ENCODE results near the gene GRAP.
A peak's percentile ranks its signal among the peaks of the same experiment; 100 is the strongest.

Gene GRAP

DNA sequence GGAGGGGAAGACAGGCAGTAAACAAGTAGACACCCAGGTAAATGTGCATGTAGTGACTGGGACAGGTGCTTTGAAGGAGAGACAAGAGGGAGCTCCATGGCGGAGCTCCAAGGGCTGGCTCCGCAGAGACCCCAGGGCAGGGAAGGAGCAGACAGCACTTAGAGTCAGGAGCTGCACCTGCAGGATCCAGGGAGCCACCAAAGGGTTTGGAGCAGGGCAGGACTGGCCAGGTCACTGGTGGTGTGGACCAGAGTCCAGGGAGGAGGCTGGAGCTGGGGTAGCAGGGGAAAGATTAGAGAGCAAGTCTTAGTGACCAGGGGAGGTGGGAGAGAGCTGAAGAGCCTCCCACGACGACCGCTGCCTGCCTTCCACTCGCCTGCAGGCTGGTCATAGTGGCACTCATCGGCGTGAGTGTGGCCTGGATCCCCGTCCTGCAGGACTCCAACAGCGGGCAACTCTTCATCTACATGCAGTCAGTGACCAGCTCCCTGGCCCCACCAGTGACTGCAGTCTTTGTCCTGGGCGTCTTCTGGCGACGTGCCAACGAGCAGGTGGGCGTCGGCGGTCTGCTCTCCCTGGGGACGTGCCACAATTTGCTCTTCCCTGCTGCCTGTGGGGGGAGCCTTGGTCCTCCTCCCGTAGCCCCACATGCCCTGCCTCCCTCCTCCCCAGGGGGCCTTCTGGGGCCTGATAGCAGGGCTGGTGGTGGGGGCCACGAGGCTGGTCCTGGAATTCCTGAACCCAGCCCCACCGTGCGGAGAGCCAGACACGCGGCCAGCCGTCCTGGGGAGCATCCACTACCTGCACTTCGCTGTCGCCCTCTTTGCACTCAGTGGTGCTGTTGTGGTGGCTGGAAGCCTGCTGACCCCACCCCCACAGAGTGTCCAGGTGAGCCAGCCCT lies 27.5 kb downstream of the GRAP start:
- no peak overlapping the region for H3K27ac ChIP-seq
- DNase-seq (ENCODE audit: low read depth, low spot score) = no peak

DNA sequence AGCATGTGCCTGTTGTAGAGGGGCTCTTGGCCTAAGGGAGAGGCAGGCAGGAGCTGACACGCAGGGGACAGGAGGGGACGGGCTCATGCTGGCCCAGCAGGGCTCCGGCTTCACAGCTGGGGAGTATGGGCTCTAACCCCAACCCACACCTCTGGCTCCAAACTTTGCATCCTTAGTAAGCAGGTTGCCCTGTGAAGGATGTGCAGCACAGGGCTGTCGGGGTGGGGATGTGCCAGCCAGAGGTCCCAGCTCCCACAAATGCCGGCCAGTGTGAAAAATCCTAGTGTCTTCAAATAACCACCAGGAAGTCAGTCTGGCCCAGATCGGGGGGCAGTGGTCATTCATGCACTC lies 28.2 kb downstream of the GRAP start:
- DNase-seq (ENCODE audit: low read depth, low spot score) = no peak
- H3K27ac ChIP-seq = no peak overlapping the region

DNA sequence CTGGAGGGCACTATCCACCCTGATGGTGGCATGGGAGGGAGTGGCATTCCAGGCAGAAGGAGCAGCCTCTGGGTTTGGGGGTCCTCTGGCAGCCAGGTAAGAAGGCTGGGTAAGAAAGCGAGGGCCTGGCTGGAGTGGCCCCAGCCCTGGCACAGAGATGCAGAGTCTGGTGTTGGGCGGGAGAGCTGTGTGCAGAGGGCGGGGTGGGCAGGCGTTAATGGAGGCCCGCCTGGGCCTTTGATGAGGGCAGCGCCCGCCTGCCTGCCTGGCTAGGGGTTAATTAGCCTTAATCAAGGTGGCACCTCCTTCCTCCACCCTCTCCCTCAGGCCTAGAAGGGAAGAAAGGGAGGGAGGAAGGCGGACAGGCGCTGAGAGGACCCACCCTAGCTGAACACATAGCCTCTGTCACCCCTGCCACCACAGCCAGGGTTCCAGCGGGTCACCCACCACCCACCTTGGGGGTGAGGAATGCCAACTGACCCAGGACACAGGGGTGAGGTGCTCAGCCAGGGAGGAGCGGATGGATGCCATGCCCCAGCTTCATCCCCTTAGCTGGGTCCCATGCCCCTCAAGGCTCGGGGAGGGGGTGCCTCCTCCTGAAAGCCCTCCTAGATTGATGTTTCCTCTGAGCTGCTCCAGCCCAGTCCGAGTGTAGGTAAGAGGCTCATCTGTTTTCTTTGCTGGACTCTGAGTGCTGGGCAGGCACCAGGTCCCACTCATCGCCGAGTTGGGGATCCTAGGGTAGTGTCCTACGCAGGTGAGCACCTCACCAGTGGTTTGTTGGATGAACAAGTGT lies 28.8 kb downstream of the GRAP start:
- no peak for DNase-seq (ENCODE audit: low read depth, low spot score)
- no peak overlapping the region for H3K27ac ChIP-seq

DNA sequence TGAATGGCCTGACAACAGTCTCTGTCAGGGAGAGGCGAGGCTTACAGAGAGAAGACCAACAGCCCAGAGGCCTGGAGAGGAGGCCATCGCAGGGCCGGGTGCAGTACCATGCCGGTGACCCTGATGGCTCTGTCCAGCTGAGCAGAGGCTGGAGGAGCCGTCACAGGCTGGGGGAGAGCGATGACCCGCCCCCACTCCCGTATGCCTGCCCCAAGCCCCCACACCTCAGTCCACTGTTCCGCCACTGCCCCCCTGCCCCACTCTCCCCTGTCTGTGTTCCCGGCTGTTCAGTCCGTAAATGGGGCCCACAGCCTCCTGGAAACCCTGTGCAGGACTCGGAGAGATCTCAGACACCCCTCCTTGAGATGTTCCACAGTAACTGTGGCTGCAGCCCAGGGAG lies 29.4 kb downstream of the GRAP start:
- H3K27ac ChIP-seq = no peak overlapping the region
- DNase-seq (ENCODE audit: low read depth, low spot score) = no peak

DNA sequence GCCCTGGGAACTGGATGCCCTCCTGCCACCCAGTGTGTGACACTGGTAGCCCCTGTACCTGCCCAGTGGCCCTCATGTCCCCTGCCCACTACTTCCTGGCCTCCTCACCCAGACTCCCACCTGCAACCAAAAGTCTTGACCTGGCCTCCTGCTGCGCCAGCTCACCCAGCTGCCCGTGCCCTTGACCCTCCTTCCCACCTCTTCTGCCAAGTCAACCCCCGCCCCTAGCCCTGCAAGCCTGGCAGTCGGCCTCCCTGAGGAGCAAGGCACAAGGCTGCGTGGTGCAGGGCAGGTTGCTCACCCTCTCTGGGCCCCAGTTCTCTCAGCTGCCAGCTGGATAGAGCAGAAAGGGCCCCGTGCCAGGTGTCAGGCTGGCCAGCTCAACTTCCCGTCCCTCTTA lies 29.9 kb downstream of the GRAP start:
- no peak overlapping the region for H3K27ac ChIP-seq

DNA sequence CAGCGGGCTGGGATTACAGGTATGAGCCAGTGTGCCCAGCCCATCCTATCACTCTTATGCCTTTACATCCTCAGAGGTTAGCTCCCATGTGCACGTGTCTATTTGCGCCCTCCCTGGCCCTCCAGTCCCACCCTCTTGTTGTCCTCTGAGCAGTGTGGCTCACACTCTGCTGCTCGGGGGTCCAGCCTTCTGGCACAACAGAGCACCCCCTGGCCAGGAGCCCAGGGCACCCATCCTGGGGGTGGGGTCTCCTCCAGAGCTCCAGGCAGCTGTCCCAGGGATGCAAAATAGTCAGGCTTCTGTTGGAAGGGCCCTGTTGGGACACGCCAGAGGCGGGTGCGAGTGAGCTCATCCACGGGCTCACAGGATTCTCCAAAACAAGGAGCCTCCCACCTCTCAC lies 30.5 kb downstream of the GRAP start:
- DNase-seq (ENCODE audit: low read depth, low spot score) = no peak
- H3K27ac ChIP-seq = no peak overlapping the region

More for the DNA sequence above, 29.9 kb downstream of the GRAP start:
- no peak for DNase-seq (ENCODE audit: low read depth, low spot score)

DNA sequence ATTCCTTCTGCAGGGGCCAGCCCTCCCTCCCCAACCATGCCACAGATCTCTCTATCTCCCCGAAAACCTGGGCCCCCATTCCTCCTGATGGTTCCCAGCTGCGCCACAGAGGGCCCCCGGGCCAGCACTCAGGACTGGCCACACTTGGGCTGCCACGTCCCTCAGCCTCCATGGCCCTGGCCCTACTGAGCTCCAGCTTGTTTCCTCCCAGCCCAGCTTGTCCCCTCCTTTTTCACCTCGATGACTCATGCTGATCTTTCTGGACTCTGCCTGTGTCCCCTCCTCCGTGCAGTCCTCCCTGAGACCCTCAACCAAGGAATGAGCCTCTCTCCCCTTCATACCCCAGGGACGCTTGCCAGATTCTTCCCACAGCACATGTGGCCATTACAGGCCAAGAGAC lies 31.3 kb downstream of the GRAP start:
- H3K27ac ChIP-seq = no peak overlapping the region
- no peak for DNase-seq (ENCODE audit: low read depth, low spot score)

DNA sequence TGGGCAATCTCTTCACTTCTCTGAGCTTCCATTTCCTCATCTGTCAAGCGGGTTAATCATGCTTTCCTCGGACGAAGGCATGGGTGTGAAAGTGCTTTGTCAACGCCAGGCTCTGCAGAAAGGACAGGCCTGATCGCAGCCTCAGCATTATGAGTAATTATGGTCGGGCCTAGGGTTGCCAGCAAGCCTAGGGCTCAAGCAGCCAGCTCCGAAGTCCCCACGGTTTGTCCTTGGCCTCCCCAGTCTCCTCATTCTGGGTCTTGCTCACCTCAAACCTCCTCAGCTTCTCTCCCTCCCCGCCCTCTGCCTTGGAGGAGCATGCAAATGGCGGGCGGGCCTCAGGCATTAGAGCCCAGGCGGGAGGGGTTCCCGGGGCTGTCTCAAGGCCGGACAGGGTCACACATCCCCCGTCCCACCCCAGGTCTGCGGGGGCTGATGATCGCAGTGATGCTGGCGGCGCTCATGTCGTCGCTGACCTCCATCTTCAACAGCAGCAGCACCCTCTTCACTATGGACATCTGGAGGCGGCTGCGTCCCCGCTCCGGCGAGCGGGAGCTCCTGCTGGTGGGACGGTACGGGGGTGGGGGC lies 32.0 kb downstream of the GRAP start:
- H3K27ac ChIP-seq = no peak overlapping the region
- DNase-seq (ENCODE audit: low read depth, low spot score) = no peak

DNA sequence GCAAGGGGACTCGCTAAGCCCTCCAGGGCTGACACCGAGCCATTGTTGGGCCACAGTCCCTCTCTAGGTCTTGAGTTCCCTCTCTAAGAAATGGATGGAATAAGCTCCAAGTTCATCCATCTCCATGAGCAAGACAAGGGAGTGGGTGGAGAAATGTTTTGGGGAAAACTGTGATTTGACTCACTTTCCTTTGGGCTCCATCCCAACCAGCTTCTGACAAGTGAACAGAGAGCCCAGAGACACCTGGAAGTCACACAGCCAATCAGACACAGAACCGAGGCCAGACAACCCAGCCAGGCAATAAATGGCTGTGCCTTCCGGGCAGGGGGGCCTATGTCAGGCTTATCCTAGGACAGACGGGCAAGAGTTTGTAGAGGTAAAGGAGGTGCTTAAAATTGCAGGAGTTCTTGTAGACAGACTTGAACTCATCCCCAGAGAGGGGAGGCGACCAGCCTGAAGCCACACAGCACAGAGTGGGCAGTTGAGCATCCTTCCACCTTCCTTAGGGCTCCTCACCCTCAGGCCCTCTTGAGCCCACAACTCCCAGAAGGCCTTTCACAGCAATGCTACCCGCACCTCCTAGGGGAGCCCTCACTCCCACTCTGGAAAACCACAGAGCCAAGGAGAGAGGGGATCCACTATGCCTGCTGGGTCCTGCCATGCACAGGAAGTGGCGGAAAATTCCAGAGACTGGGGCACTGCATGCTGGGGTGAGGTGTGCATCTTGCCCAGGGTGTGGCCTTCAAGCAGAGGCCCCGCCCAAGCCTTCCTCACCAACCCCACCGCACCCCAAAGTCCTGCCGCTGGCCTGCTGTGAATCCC lies 32.7 kb downstream of the GRAP start:
- no peak for DNase-seq (ENCODE audit: low read depth, low spot score)
- no peak overlapping the region for H3K27ac ChIP-seq

DNA sequence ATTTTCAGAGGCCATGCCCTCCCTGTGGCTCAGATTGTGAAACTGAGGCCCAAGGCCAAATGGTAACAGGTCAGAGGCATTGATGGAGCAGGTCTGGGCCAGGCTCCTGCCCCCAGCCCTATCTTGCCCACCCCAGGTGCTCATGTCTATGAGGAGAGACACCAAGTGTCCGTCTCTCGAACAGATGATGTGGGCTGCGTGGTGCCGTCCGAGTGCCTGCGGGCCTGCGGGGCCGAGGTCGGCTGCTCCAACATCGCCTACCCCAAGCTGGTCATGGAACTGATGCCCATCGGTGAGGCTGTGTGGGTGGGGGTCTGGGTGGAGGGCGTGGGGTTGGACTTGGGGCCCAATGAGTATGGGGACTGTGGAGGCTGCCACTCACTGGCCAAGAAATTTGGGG lies 33.5 kb downstream of the GRAP start:
- H3K27ac ChIP-seq = no peak overlapping the region
- DNase-seq (ENCODE audit: low read depth, low spot score) = no peak

DNA sequence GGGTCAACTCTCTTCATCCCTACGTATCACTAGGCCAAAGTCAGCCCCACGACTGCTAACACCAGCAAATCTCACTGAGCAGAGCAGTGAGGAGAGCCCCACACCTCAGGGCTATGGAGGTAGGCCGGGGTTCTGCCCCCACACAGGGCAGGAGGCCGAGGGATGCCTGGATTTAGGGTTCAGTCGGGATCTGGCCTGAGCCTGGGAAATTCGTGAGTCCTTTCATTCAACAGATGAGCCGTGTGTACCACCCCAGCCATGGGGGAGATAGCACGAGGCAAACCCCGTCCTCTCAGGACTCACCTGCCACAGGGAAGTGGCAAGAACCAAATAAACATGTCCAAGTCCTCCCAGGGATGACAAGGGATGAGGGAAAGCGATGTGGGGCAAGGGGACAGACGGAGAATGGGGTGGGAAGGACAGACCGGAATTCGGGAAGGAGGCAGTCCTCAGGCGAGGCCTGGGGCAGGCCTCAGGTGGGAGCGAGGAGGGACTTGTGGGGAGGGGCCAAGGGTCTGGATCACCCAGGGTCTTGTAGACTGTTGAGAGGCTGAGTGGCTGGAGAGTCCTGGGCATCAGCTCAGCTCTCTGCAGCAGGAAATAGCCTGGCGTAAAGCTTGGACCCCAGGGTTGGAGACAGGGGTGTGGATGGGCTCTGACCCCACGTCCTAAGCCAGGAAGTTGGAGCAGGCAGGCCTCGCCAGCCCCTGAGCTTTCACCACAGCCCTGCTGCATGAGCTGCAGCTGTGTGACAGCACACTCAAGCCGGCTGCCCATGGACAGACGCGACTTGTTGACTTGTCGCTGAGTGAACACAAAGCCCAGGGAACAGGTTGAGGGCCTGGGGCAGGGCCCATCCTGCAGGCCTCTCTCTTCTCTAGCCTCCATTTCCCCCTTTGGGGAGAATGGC lies 34.3 kb downstream of the GRAP start:
- no peak overlapping the region for H3K27ac ChIP-seq
- no peak for DNase-seq (ENCODE audit: low read depth, low spot score)

DNA sequence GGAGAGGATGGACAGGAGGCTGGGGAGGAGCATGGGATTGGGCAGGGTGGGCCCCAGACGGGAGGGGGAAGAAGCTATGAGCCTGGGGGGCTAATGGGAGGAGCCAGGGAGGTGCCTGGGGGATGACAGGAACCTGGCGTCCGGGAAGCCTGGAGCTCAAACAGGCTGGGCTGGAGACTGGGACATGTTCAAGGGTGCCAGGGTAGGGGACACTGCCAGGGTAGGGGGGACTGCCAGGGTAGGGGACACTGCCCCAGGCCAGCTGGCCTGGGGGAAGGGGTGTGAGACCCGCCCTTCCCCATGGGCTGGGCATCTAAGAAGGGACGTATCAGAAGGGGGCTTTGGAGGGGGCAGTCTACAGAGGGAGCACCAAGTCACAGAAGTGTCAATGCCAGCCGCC lies 35.2 kb downstream of the GRAP start:
- DNase-seq (ENCODE audit: low read depth, low spot score) = no peak
- H3K27ac ChIP-seq = no peak overlapping the region

DNA sequence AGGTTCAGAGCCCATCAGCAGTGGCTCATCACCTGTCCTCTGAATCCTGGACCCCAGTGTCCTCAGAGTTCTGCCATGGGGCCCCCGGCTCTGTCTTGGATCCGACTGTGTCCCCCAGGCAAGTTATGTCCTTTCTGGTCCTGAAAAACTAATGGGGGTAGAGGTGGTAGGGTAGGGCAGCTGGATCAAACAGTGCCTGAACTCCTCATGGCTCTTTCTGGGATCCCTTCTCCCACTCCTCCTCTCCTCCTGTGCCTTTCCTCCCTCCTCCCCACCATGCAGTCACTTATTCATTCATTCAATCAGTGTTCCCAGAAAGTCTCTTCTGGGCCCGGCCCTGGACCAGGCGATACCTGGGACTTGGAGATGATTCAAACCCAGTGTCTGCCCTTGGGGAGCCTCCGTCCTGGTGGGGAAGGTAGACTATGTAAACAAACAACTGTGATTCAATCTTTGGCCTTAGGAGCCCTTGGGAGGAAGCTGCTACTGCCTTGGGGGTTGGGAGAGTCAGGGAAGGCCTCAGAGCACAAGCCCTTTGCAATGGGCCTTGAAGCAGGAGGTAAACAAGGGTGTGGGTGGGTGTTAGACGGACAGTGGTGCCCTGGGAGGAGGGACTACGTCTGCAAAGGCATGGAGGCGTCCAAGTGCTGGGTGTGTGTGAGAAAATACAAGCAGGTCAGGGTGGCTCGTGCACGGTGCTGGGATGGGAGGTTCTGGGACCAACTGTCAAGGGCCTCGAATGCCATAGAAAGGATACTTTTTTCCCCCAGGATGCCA lies 35.8 kb downstream of the GRAP start:
- DNase-seq (ENCODE audit: low read depth, low spot score) = no peak
- H3K27ac ChIP-seq = peak overlapping the region; percentile 24

DNA sequence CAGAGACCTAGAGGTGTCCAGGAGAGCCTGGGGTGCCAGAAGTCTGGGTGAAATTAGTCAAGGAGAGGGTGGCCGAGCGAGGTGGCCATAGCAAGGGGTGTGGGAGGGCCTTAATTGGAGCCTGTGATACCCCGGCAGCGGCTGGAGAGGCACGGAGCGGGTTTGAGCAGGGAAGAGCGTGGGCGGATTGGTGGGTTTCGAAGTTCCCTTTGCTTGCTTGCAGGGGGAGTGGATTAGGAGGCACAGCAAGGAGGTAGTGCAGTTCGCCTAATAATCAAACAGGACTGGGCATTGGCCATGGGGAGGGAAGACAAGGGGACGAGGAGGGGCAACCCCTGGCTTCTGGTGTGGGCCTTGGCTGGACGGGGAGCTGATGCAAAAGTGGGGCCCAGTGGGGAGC lies 36.8 kb downstream of the GRAP start:
- H3K27ac ChIP-seq = no peak overlapping the region

DNA sequence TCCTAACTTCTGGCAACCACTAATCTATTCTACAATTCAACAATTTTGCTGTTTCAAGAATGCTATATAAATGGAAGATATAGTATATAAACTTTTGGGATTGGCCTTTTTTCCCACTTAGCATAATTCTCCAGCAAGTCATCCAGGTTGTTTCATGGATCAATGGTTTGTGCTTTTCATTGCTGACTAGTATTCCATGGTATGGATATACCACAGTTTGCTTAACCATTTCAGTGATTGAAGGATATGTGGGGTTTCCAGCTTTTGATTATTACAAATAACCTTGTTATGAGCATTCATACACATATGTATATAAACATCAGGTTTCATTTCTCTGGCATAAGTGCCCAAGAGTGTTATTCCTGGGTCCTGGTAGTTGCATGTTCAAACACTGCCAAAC lies 40.1 kb downstream of the GRAP start:
- no peak for DNase-seq (ENCODE audit: low read depth, low spot score)
- H3K27ac ChIP-seq = no peak overlapping the region

More for the DNA sequence above, 36.8 kb downstream of the GRAP start:
- DNase-seq (ENCODE audit: low read depth, low spot score) = no peak

DNA sequence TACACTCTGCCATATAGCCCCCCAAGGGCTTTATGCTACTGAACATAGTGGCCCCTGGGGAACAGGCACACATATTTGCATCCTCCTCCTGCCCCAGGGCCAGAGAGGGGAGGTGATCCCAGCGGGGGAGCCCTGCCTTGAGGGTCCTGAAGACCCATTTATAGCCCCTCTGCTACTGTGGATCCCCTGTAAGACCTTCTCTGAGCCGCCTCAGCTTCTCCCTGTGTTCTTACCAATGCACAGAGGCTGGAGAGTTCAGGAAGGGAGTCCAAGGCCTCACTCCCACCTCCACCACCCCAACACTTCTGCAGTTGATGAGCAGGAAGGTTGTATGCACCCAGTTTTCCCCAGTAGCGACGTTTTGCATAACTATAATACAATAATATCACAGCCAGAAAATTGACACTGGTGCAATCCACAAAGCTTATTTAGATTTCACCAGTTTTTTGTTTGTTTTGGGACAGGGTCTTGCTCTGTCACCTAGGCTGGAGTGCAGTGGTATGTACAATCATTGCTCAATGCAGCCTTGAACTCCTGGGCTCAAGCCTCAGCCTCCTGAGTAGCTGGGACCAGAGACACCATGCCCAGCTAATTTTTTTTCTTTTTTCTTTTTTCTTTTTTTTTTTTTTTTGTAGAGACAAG lies 40.8 kb downstream of the GRAP start:
- H3K27ac ChIP-seq = no peak overlapping the region
- DNase-seq (ENCODE audit: low read depth, low spot score) = no peak

DNA sequence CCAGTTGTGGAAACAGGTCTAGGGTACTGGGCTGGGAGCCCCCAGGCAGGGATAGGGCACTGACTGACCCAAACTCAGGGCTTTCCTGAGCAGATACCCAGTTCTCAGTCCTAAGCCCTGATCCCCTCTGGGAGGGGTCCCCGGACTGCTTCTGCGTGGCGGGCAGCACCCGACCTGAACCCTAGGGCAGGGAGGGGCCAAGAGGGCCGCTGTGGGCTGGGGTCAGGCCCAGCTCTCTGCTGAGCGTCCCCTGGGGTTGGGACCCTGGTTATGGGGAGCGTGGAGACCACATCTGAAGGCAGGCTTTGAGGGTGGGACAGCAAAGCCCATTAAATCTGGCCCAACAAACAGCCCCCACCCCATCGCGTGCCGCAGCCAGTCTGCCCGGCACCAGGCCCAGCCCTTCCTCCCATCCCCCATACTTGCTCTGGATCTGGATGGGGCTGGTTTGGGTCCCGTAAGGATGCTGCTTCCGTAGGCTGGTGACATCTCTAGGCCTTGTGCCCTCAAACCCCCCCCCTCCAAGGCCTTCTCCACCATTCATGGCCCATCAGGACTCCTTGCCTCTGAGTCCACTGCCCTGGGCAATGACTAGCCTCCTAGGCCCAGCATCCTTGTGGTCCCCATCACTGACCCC lies 41.5 kb downstream of the GRAP start:
- H3K27ac ChIP-seq = peak overlapping the region; percentile 94
- no peak for DNase-seq (ENCODE audit: low read depth, low spot score)
